ENCODE results near the gene SFTPD. TPM values are rescaled to one million over a fixed set of nuclear protein-coding genes. Genes with fewer than 3 reads are reported as not detected.

Gene SFTPD
- total and polyA plus RNA-seq, 10 of the 15 experiments (the other 5 are each of a cell fraction or from before 2014, with no cell fraction given) = 0.31 TPM; not detected in 9

DNA sequence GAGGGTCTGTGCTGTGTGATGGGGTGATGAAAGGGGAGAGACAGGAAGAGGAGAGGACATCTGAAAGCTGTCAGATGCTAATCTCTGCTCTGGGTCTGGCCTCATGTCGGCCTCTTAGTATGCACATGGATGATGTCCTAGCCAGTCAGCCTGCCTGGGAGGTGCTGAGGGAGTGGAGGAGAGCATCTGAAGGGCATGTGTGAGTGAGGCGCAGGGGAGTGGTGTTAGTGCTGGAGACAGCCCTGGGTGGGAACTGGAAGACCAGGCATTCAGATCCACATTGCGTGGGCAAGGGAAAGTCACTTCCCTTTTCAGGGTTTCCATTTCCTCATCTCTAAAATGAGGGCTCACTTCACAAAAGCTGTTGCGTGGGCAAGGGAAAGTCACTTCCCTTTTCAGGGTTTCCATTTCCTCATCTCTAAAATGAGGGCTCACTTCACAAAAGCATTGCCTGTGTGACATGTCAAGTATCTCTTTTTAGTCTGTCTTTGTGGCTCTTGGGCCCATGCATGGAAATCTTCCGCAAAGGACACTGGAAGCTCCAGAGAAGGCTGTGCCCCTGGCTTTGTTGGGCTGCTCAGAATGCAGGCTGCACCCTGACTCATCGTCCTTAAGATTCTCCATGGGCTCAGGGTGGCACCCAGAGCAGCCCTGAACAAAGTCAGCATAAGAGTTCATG, 10.0 kb downstream of the SFTPD start (continued):
- peak; percentile 62 for TF ChIP-seq MTA2 (IDR thresholded peaks at IDR 0.05; ENCODE audit: low read depth)
- peak; percentile 65 to 69 for TF ChIP-seq IKZF2 (IDR thresholded peaks at IDR 0.05)
- TF ChIP-seq JUNB (IDR thresholded peaks at IDR 0.05) = no peak
- TF ChIP-seq NFIC (IDR thresholded peaks at IDR 0.05; ENCODE audit: low read depth, low read length) = peak; percentile 40; the same call in 1 of the 2 replicates
- TF ChIP-seq RBBP5 (conservative IDR thresholded peaks at IDR 0.05) = no peak
- TF ChIP-seq IKZF1 (conservative IDR thresholded peaks at IDR 0.05) = peak; percentile 90
- no peak for TF ChIP-seq SMC3 (IDR thresholded peaks at IDR 0.05; ENCODE audit: borderline replicate concordance, low read length)

DNA sequence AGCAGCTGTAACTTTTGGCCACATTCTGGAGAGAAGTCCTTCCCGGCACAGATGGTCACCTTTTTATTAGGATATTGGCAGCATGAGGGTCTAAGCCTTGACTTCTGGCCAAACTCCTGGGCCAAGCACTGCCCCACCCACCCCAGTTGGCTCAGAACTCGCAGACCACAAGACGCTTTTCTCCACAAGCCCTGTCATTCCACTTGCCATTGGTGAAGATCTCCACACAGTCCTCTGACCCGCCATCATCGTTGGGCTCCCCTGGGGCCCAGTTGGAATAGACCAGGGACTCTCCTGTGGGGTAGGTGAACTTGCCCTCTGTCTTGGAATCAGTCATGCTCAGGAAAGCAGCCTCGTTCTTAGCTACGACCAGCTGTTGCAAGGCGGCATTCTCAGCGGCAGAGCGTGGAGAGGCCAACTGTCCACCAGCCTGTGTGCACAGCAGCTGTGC, 11.2 kb downstream of the SFTPD start:
- no peak for DNase-seq (ENCODE audit: low read depth, low spot score)
- in situ Hi-C loops (cut with MboI) = loop anchor here (25.0 kb wide), 1 partner anchor 150 kb away; no protein-coding TSS in a partner anchor
- Histone ChIP-seq H3K4me2 (ENCODE audit: control insufficient read depth, insufficient read depth) (no peak overlapping the region), H3K4me1 (ENCODE audit: control insufficient read depth, insufficient read depth, low read length) (peaks cover 15% of the 10 kb centered on the region), H3K4me3 (no peak overlapping the region), H3K27ac (ENCODE audit: control insufficient read depth, insufficient read depth) (no peak overlapping the region), H2AFZ (ENCODE audit: control insufficient read depth, low read depth, low read length) (no peak overlapping the region), H3K27me3 (replicated peaks in 1 of 2; ENCODE audit: control insufficient read depth in 2 of 2, insufficient read depth in 2 of 2, low read length in 1 of 2) (peaks cover 0 to 2% of the 10 kb centered on the region in 2 experiments; a peak in 1 of 4 replicates), H3K9ac (ENCODE audit: control insufficient read depth, insufficient read depth, low read length) (no peak overlapping the region), H4K20me1 (ENCODE audit: control insufficient read depth, insufficient read depth) (no peaks in the 10 kb centered on the region), H3K36me3 (ENCODE audit: control insufficient read depth in 2 of 2, insufficient read depth in 2 of 2, low read length in 1 of 2) (no peaks in the 10 kb centered on the region), H3K9me3 (replicated peaks; ENCODE audit: control insufficient read depth, insufficient read depth, low read length) (no peaks in the 10 kb centered on the region), H3K79me2 (ENCODE audit: control insufficient read depth, insufficient read depth, low read length) (no peaks in the 10 kb centered on the region)
- CTCF ChIA-PET = no interaction called here
- TF ChIP-seq MXI1 (IDR thresholded peaks at IDR 0.05; ENCODE audit: low read depth, low read length) = no peak
- no peak for TF ChIP-seq NFYB (IDR thresholded peaks at IDR 0.05; ENCODE audit: insufficient read depth, low read depth, low read length)
- no peak for FAIRE-seq
- no TSS peak for BruUV-seq (replicated peaks)
- ATAC-seq = no peak
- SMC1A ChIA-PET (ENCODE audit: uncharacterized antibody, unreplicated experiment) = interaction anchor here (2.1 kb wide), 1 partner anchor 401 kb away, joined by 4 read pairs; no protein-coding TSS in a partner anchor
- RAD21 ChIA-PET (ENCODE audit: unreplicated experiment) = no interaction called here
- intact Hi-C loops (cut with micrococcal nuclease; ENCODE audit: unreplicated experiment) = no loop called here
- WGBS (ENCODE audit: insufficient coverage, insufficient replicate concordance, low lambda C conversion rate, missing lambda C conversion rate) = 9% methylated on average over 10 of the region's 10 CpGs
- POLR2A ChIA-PET = no interaction called here
